GM19043 (cell line): ENCODE measurements around the gene EVA1A.

Experiments
- ATAC-seq: cut with Tn5 transposase; IDR thresholded peaks from one replicate; pipeline ENCODE4 v1.9.1; 2021; ENCODE audit warnings: low read depth; ENCODE audit not compliant: unreplicated experiment

The EVA1A gene

GRCh38 chr2:75459565-75460310 is 101.0 kb downstream of the EVA1A start:
- ATAC-seq: no peak

- no peak for ATAC-seq
Measured at GRCh38 chr2:75458201-75458600, 102.5 kb downstream of the EVA1A start.

GRCh38 chr2:75456825-75457224 is 103.9 kb downstream of the EVA1A start:
- no peak for ATAC-seq

GRCh38 chr2:75456111-75456510 is 104.6 kb downstream of the EVA1A start:
- ATAC-seq: no peak

- ATAC-seq: no peak
Measured at GRCh38 chr2:75454241-75454620, 106.5 kb downstream of the EVA1A start.

- no peak for ATAC-seq
Measured at GRCh38 chr2:75453384-75454240, 107.1 kb downstream of the EVA1A start.

GRCh38 chr2:75450068-75450467 is 110.7 kb downstream of the EVA1A start:
- no peak for ATAC-seq

GRCh38 chr2:75447176-75447575 is 113.6 kb downstream of the EVA1A start:
- no peak for ATAC-seq
